Natural killer cell (primary cell): Measurements from ENCODE around the gene BICRA. TPM values are rescaled to one million over a fixed set of nuclear protein-coding genes. Genes with fewer than 3 reads are reported as not detected.

Source experiments
- ATAC-seq, 3 donors: fragments of 150-1000 bp in 2 of 3; fragments of 200-7000 bp in 1 of 3; cut with Tn5 transposase; 1 replicate in 1 of 3; 2 replicates in 2 of 3; pipeline ENCODE4 v1.10.0; 2021; ENCODE audit warnings: mild to moderate bottlenecking in 2 of 3, moderate library complexity in 2 of 3
- DNase-seq, 2 donors: peaks; one replicate each; pipeline versions ENCODE4 v3.0.0 to v3.0.0-alpha.2; 2013 to 2021; ENCODE audit warnings: mixed read lengths in 1 of 2
- H3K27ac ChIP-seq: one replicate; pipeline ENCODE4 v1.5.1; 2013; ENCODE audit warnings: mild to moderate bottlenecking, low read length
- H3K27me3 ChIP-seq: one replicate; pipeline ENCODE4 v1.6.1; 2013; ENCODE audit warnings: low read length; ENCODE audit not compliant: control insufficient read depth, insufficient read depth
- H3K36me3 ChIP-seq: one replicate; pipeline ENCODE4 v1.6.1; 2013; ENCODE audit warnings: low read length; ENCODE audit not compliant: control insufficient read depth, insufficient read depth
- H3K4me1 ChIP-seq: one replicate; pipeline ENCODE4 v1.6.1; 2013; ENCODE audit warnings: low read length; ENCODE audit not compliant: control insufficient read depth, insufficient read depth
- H3K4me3 ChIP-seq: one replicate; pipeline ENCODE4 v1.5.1; 2013; ENCODE audit warnings: low read length
- H3K9me3 ChIP-seq: one replicate; pipeline ENCODE4 v1.6.1; 2013; ENCODE audit warnings: low read length; ENCODE audit not compliant: control insufficient read depth, insufficient read depth
- H3K27ac Mint-ChIP-seq, 2 donors: one replicate each; pipeline ENCODE4 v1.8.0; 2022; ENCODE audit warnings: mild to moderate bottlenecking in 2 of 2, mixed read lengths in 2 of 2, moderate library complexity in 1 of 2
- H3K27me3 Mint-ChIP-seq, 2 donors: one replicate each; pipeline ENCODE4 v1.8.0; 2022; ENCODE audit warnings: low read depth in 2 of 2, mixed read lengths in 2 of 2
- H3K36me3 Mint-ChIP-seq: one replicate; pipeline ENCODE4 v1.8.0; 2022; ENCODE audit warnings: mixed read lengths
- H3K4me1 Mint-ChIP-seq, 2 donors: one replicate each; pipeline ENCODE4 v1.8.0; 2022; ENCODE audit warnings: mixed read lengths in 2 of 2
- H3K4me3 Mint-ChIP-seq: one replicate; pipeline ENCODE4 v1.8.0; 2022; ENCODE audit warnings: mild to moderate bottlenecking, moderate library complexity, mixed read lengths
- H3K9me3 Mint-ChIP-seq, 2 donors: one replicate each; pipeline ENCODE4 v1.8.0; 2022; ENCODE audit warnings: mixed read lengths in 2 of 2
- WGBS: methylation state at CpG from one replicate; pipeline ENCODE4 v1.1.7; 2013; ENCODE audit warnings: missing lambda C conversion rate; ENCODE audit not compliant: insufficient coverage; 5-methylcytosine and 5-hydroxymethylcytosine counted together
- intact Hi-C: fragments of 100-400 bp; cut with micrococcal nuclease; formaldehyde crosslinking; loops from one replicate; pipeline ENCODE4 v1.14.2; 2022
- total RNA-seq, 4 donors: library from RNA; stranded (reverse); fragments of 120-200 nt in 1 of 4; gene quantifications; one replicate each; pipeline versions ENCODE4 v1.2.3 to v1.2.4, GENCODE V29; 2013 to 2022
- TF ChIP-seq, protein P1 (sequence below): fragments of 200-600 bp; IDR thresholded peaks from one replicate; pipeline ENCODE4 v1.8.0; 2022; ENCODE audit warnings: antibody characterized with exemption

Gene BICRA
- total RNA-seq, 3 donors from 2014 or later (not counting 1 experiment from before 2014, with no cell fraction given) = 31.9 to 37.4 (median 34.1) TPM

DNA sequence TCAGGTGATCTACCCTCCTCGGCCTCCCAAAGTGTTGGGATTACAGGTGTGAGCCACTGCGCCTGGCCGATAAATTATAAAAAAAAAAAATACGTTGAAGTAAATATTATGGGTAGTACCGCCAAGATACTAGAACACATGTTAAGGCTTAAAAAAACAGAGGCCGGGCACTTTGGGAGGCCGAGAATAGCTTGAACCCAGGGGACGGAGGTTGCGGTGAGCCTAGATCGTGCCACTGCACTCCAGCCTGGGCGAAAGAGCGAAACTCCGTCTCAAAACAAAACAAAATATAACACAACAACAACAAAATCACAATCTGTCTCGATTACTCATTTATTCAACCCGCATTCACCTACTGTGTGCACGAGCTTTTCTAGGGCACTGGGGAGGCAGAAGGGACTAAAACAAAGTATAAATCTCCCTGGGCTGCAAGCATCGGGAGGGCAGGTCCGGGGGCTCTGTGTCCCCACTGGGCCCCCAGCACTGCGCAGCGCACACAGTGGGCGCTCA, 1.3 kb upstream of the BICRA start:
- Mint-ChIP-seq H3K9me3 (no peaks in the 10 kb centered on the region), H3K4me3 (peak overlapping the region; percentile 77), H3K36me3 (no peaks in the 10 kb centered on the region), H3K27me3 (no peaks in the 10 kb centered on the region), H3K4me1 (peaks cover 14 to 23% of the 10 kb centered on the region in 2 donors), H3K27ac (peak overlapping the region; percentile 88)
- H3K4me3 ChIP-seq = peak overlapping the region; percentile 92
- intact Hi-C loops = loop anchor here (1.0 to 2.0 kb wide), 2 partner anchors 7 to 93 kb away; partner anchors contain the start of gene NAPA
- peak overlapping the region; percentile 95 for H3K27ac ChIP-seq
- H3K36me3 ChIP-seq = peaks cover 2% of the 10 kb centered on the region
- no peaks in the 10 kb centered on the region for H3K27me3 ChIP-seq
- no peak for DNase-seq
- TF ChIP-seq, protein P1, sequence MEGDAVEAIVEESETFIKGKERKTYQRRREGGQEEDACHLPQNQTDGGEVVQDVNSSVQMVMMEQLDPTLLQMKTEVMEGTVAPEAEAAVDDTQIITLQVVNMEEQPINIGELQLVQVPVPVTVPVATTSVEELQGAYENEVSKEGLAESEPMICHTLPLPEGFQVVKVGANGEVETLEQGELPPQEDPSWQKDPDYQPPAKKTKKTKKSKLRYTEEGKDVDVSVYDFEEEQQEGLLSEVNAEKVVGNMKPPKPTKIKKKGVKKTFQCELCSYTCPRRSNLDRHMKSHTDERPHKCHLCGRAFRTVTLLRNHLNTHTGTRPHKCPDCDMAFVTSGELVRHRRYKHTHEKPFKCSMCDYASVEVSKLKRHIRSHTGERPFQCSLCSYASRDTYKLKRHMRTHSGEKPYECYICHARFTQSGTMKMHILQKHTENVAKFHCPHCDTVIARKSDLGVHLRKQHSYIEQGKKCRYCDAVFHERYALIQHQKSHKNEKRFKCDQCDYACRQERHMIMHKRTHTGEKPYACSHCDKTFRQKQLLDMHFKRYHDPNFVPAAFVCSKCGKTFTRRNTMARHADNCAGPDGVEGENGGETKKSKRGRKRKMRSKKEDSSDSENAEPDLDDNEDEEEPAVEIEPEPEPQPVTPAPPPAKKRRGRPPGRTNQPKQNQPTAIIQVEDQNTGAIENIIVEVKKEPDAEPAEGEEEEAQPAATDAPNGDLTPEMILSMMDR = no peak
- 54% methylated on average over 21 of the region's 21 CpGs for whole genome bisulfite sequencing
- no peaks in the 10 kb centered on the region for H3K9me3 ChIP-seq
- no peak for ATAC-seq
- H3K4me1 ChIP-seq = peaks cover 28% of the 10 kb centered on the region

DNA sequence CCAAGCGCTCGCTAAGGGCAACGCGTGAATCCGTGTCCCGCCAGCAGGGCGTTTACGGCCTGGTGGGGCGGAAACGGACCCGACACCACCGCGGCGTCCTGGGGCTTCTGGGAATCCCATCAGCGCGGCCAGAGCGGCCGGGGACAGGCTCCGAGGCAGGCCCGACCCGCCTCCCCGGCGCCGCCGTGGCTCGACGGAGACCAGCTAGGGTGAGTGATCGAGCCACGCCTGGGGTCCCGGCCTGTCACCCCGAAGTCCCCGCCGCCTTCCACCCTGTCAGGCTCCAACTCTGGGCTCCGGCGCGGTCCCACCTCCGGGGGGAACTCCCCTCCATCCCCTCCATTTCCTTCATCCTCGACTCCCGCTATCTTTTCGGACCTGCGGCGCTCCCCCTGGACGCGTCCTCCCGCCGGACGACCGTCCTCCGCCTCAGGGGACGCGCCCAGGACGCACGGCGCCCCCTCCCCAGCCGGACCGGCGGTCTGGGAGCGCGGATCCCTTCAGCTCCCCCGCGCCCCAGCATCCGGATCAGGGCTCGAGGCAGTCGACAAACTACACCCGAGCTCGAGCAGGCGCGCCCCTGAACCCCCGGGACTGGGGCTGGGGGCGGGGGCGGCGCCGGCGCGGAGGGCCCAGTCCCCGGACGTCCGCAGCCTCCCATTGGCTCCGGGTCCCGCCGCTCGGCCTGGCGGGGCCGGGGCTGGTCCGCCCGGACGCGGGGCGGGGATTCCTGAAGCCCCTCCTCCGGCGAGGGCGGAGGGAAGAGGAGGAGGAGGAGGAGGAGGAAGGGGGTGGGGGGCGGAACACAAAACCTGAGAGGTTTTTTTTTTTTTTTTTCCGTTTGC, 638 bp upstream of the BICRA start:
- H3K9me3 ChIP-seq = no peaks in the 10 kb centered on the region
- peaks cover 14 to 30% of the 10 kb centered on the region in 2 donors for H3K4me1 Mint-ChIP-seq
- no peaks in the 10 kb centered on the region for H3K36me3 Mint-ChIP-seq
- H3K4me3 Mint-ChIP-seq = peak overlapping the region; percentile 77
- H3K27me3 ChIP-seq = no peaks in the 10 kb centered on the region
- DNase-seq = peak; percentile 97 to 98
- peak overlapping the region; percentile 88 for H3K27ac Mint-ChIP-seq
- H3K27ac ChIP-seq = peak overlapping the region; percentile 95
- H3K36me3 ChIP-seq = peaks cover 2% of the 10 kb centered on the region
- TF ChIP-seq, protein P1 = peak; percentile 12
- intact Hi-C loops = loop anchor here (1.0 to 2.0 kb wide), 2 partner anchors 8 to 93 kb away; partner anchors contain the start of gene NAPA
- H3K27me3 Mint-ChIP-seq = no peaks in the 10 kb centered on the region
- peaks cover 28% of the 10 kb centered on the region for H3K4me1 ChIP-seq
- WGBS = under 1% methylated on average over 92 of the region's 94 CpGs
- peak; percentile 87 to 96 (median 87) for ATAC-seq
- H3K4me3 ChIP-seq = peak overlapping the region; percentile 92
- H3K9me3 Mint-ChIP-seq = no peaks in the 10 kb centered on the region

DNA sequence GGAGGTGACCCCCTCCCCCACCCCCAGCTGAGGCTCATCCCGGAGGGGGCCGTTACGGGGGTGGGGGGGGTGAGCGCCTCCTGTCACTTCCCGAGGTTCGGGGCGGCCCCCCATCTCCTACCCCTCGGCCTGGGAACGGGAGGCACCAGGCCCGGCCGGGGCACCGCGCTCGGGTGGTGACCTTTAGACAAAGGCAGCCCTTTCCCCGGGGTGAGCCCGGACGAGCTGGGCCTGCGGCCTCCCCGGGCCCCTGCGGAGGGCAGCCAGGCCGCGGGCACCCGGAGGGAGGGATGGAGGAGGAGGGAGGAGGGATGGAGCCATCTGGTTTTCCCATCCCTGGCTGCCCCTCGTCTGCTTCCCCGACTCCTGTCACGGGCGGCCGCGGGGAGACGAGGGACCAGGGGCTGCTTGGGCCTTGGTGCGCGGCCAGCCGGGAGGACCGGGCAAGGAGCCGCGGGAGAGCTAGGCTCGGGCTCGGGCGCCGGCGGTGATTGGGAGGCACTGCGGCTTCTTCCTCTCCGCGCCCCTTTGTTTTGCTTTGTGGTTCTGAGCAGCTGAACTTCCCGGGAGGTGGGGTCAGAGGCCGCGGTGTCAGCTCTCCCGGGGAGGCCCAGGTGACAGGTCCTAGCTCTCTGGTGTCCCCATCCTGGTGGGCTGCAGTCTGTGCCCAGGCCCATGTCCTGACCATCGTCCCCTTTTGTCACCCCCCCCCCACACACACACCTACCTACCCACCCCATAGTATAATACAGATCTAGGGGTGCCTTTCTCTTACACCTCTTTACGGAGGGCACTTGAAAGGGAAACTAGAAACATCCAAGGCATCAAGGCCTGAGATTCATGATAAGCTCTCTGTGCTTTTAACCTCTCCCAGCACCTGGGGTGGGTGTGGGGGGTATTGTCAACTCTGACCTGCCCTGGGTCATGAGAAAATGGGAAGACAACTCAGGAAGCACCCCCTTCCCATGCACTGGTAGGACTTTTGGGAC, 1.3 kb downstream of the BICRA start:
- DNase-seq = peak; percentile 41 to 75
- TF ChIP-seq, protein P1 = no peak
- H3K27ac Mint-ChIP-seq = peak overlapping the region; percentile 76 to 88
- no peaks in the 10 kb centered on the region for H3K36me3 Mint-ChIP-seq
- H3K4me3 Mint-ChIP-seq = peak overlapping the region; percentile 78
- H3K9me3 ChIP-seq = no peaks in the 10 kb centered on the region
- H3K4me3 ChIP-seq = peak overlapping the region; percentile 90
- intact Hi-C loops = loop anchor here (2.0 kb wide), 1 partner anchor 95 kb away; the partner anchor contains the start of gene NAPA
- no peaks in the 10 kb centered on the region for H3K27me3 ChIP-seq
- peaks cover 2% of the 10 kb centered on the region for H3K36me3 ChIP-seq
- H3K27ac ChIP-seq = peak overlapping the region; percentile 74
- no peaks in the 10 kb centered on the region for H3K27me3 Mint-ChIP-seq
- H3K9me3 Mint-ChIP-seq = no peaks in the 10 kb centered on the region
- peaks cover 24 to 39% of the 10 kb centered on the region in 2 donors for H3K4me1 Mint-ChIP-seq
- H3K4me1 ChIP-seq = peaks cover 28% of the 10 kb centered on the region
- 1% methylated on average over 49 of the region's 50 CpGs for WGBS
- no peak for ATAC-seq
